Midbrain (tissue), 1 donor: Measurements from ENCODE around the gene MS4A15.
"Not testable (repeated sequence)": the region's sequence is repeated elsewhere in the genome, so short reads cannot be mapped to it uniquely, and the experiment has no call there.

Source experiments
- DNase-seq: peaks from one replicate; lab custom pipeline; 2025; lab: John Stamatoyannopoulos, UW

MS4A15 gene

DNA sequence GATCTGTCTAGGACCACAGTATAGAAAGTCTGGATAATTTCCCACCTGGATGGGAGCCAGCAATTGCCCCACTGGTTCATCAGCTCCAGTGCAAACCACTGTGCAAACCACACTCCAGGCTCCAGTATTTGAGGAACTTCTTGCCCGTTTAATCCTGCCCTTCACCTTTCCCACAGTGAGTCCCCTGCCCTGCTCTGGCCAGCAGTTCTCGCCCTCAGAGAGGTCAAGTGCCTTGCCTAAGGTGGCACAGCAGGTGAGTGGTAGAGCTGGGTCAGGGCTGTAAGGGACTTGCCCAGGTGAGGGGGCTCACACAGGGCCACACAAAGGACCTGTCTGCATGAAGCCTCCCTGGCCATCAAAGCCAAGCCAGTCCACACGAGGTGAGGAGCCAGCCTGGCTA lies 52.6 kb downstream of the MS4A15 start:
- DNase-seq: no peak

DNA sequence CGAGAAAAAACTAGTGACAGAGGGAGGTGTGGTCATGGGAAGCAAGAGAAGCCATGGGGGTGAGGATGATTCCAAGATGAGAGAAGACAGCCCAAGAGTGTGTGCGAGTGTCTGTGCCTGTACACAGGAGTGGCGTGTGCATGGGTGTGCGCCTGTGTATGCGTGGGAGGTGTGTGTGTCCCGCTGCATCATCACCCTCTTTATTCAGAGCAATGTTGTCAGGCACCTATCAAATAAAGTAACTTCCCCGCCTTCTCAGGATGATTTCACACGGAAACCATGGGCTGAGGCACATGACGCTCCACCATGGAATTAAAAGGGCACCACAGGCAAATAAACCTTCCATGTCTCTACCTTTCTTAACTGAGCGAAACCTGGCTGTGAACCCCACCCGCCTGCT lies 53.0 kb downstream of the MS4A15 start:
- no peak for DNase-seq

DNA sequence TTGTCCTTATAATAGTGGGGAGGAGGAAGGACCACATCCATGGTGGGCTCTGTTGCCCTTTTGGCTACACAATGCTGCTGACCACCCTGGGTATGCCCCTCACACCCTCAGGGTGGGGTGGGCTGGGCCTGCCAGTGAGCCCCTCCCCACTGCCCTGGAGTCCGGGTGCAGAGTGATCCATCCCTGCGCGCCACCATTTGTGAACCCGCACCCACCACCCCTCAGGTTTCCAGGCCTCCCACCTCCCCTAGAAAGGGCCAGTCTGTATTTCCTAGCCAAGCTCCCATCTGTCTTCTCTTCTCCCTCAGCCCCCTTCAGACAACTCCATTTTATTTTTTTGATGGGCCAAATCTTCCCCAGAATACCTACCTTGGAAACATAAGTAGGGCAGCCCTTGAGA lies 53.5 kb downstream of the MS4A15 start:
- no peak for DNase-seq

DNA sequence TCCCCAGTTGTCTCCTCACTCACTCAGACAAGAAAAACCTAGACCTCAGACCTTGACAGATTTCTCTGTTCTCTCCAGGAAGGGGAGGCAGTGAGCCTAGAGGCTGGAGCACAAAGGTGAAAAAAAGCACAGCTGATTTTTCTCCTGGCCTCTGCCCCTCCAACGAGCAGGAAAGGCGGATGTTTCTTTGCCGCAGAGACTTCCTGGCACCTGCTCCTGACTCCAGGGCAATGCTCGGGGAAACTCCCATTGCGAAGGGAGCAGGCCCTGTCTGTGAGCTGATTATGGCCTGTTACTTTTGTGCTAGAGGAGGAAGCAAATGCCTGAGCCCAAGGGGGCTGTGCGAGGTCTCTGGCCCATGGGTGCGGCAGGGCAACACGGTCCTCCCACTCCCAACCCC lies 53.9 kb downstream of the MS4A15 start:
- no peak for DNase-seq

DNA sequence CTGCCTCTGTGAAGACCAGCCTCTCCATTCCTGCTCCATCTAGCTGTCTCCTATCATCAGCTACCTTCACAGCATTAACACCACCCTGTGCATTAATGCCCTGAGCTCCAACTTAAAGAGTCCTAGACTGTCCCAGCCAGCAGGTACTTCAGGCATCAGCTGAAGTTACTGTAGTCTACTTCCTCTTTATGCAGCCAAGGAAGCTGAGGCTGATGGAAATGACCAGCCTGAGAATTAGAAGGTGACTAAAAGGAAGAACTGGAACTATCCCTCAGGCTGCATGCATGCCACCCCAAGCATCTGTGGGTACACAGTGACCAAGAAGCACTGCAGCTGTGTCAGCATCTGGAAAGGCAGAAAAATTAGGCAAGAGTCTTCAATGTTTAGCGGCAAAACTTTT lies 56.7 kb downstream of the MS4A15 start:
- no peak for DNase-seq

DNA sequence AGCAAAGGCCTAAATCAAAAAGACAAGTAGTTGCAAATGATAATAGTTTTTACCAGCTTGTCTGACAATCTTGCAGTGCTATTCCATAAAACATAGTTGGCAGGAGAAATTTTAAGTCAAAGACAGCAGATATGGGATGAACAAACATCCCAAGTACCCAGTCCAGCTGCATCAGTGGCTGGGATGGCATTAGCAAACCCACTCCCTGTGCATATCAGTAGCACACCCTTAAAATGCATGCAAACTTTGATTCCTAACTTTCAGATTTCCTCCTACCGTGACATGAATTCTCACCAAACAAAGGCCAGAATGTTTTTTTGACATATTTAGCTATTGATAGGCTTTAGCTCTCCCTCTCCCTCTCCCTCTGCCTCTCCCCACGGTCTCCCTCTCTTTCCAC lies 57.4 kb downstream of the MS4A15 start:
- no peak for DNase-seq

DNA sequence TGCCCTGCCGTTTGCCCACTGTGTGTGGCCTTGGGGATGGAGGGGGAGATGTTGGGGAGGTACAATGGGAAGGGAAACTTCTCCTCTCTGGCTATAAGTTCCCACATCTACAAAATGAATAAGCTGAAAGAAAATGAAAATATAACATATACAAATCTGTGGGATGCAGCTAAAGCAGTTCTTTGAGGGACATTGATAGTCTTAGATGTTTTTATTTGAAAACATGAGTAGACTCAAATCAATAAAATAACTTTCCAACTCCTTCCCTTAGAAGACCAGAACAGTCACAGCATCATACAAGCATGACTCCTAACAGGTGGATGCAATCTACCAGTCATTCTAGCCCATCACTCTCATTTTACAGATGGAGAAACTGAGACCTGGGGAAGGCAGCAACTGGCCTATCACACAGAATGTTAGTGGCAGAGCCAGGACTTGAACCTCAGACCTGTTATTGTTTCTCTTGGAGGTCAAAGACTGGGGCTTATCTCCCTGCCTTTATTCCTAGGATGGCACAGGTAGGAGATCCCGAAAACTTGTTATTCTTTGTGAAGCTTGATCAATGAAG lies 60.0 kb downstream of the MS4A15 start:
- DNase-seq: no peak

DNA sequence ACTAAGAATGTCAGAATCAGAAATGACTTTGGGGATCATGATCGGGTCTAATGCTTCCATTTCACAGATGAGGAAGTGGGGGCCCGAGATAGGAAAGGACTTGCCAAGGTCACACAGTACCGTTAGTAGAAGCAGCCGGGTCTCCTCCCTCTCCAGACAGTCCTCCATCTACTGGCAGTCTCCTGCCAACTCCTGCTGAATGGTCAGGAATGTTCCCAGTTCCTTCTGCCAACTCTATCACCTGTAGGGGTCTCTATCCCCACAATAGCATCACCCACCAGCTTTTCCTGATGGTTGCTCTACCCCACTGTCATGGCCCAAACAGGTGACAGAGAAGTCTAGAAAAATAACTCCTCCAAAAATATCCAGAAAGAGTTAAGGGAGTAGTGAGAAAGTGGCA lies 61.4 kb downstream of the MS4A15 start:
- no peak for DNase-seq

DNA sequence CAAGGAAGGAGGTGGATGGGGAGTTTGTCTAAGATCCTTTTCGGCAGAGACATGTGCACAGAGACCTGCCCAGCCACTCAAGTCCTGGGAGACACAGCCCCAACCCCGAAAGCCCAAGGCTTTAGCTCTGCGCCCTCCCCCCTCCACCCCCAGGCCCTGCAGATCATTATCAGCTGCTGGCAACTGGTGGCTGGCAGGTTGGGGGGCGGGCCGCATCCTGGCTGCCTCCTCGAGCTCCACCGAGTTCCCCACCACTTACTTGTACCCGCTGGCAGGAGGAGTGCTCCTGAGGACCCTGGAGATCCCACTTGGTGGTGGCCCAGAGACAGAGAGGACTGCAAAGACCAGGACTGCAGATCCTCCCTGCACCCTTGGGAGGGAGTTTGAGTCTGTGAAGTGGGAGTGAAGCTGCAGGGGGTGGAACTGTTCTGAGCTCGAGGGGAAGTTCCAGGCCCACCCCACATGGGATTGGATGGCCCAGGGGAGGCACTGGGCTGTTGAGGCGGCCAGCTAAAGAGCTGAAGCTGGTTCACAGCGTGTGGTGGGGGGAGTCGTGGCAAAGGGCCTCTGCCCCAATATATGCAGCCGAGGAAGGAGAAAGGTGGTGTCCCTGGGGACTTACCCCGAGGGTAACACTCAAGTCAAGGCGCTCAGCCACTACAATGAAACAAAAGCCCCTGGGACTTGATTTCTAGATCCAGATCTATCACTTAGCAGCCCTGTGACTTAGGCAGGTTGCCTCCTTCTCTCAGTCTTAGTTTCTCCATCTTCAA lies 65.3 kb downstream of the MS4A15 start:
- no peak for DNase-seq

DNA sequence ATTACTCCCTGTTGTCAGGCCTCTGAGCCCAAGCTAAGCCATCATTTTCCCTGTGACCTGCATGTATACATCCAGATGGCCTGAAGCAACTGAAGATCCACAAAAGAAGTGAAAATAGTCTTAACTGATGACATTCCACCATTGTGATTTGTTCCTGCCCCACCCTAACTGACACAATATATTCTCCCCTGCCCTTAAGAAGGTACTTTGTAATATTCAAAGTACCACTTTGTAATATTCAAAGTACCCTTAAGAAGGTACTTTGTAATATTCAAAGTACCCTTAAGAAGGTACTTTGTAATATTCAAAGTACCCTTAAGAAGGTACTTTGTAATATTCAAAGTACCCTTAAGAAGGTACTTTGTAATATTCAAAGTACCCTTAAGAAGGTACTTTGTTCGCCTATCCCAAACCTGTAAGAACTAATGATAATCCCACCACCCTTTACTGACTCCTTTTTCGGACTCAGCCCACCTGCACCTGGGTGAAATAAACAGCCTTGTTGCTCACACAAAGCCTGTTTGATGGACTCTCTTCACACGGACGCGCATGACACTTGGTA lies 67.2 kb downstream of the MS4A15 start:
- not testable (repeated sequence) for DNase-seq

DNA sequence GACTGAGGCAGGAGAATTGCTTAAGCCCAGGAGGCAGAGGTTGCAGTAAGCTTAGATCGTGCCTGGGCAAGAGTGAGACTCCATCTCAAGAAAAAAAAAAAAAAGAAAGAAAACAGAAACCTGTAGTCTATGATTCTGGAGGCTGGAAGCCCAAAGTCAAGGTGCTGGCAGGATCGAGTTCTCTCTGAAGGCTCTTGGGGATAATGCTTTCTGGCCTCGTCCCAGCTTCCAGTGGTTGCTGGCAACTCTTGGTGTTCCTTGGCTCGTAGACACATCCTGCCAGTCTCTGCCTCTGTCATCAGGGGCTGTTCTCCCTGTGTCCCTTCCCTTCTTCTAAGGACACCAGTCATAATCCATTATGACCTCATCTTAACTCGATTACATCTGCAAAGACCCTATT lies 68.5 kb downstream of the MS4A15 start:
- no peak for DNase-seq

DNA sequence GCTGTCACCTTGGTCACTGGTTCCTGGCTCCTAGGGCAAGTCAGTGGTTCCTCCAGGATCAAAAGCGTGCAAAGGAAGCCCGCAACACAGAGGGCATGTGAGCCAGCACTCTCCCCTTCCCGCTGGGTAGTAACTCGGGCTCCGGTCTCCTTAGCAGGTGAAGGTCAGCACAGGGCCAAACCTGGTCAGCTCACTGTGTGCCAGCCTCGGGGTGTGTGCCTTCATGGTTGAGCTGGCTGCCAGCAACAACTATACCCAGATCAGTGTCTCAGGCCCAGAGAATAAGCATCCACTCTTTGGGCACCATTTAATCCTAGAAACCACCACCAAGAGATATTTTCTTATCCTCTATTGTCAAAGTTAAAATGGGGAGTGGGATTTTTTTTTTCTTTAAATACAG lies 69.1 kb downstream of the MS4A15 start:
- no peak for DNase-seq
